22Rv1 (cell line): ENCODE data around the gene IGLL5.

Experiments used
- H3K27ac ChIP-seq: fragments of 450-650 bp; 2 replicates; pipeline ENCODE4 v1.5.1; 2017
- ZFX ChIP-seq: fragments of 450-650 bp; IDR thresholded peaks from 2 replicates; pipeline ENCODE4 v1.6.1; 2017; ENCODE audit warnings: antibody characterized with exemption, borderline replicate concordance
- TF ChIP-seq, protein P1 (sequence below): fragments of 450-650 bp; IDR thresholded peaks from 2 replicates; pipeline ENCODE4 v1.5.1; 2017; ENCODE audit warnings: mild to moderate bottlenecking

IGLL5 gene

GRCh38 chr22:22872722-22873708, 14.6 kb upstream of the IGLL5 start:
- TF ChIP-seq, protein P1, sequence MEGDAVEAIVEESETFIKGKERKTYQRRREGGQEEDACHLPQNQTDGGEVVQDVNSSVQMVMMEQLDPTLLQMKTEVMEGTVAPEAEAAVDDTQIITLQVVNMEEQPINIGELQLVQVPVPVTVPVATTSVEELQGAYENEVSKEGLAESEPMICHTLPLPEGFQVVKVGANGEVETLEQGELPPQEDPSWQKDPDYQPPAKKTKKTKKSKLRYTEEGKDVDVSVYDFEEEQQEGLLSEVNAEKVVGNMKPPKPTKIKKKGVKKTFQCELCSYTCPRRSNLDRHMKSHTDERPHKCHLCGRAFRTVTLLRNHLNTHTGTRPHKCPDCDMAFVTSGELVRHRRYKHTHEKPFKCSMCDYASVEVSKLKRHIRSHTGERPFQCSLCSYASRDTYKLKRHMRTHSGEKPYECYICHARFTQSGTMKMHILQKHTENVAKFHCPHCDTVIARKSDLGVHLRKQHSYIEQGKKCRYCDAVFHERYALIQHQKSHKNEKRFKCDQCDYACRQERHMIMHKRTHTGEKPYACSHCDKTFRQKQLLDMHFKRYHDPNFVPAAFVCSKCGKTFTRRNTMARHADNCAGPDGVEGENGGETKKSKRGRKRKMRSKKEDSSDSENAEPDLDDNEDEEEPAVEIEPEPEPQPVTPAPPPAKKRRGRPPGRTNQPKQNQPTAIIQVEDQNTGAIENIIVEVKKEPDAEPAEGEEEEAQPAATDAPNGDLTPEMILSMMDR, result no peak
- TF ChIP-seq ZFX, result no peak
- H3K27ac ChIP-seq, result no peak overlapping the region

GRCh38 chr22:22877523-22878210, 9.9 kb upstream of the IGLL5 start:
- H3K27ac ChIP-seq, result no peak overlapping the region
- TF ChIP-seq, protein P1, result peak; percentile 97
- TF ChIP-seq ZFX, result no peak

- TF ChIP-seq ZFX, result no peak
- TF ChIP-seq, protein P1, result no peak
- no peak overlapping the region for H3K27ac ChIP-seq
Measured at GRCh38 chr22:22878211-22878570, 9.4 kb upstream of the IGLL5 start.

GRCh38 chr22:22878801-22879674, 8.6 kb upstream of the IGLL5 start:
- TF ChIP-seq ZFX, result no peak
- TF ChIP-seq, protein P1, result peak; percentile 34
- H3K27ac ChIP-seq, result no peak overlapping the region

DNA sequence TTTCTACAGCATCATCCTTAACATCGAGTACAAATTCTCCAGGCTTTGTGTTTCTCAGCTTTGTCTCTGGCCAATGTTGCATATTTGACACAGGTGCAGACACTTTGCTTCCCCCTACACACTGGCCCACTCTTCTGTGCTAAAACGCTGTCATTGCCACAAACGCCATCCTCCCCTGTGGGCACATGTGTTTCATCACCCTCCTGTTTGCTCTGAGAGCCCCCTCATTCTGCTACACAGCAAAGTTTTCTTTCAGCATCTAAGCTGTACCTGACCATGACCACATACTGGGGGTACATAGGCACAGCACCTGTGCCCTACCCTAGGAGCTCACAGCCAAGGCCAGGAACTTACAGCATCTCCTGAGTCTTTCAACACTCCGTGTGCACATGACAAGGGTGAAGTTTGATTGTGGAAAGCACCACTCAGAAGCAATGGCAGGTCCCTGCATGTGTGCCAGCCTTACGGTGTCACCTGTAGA, 7.9 kb upstream of the IGLL5 start:
- TF ChIP-seq, protein P1, result no peak
- H3K27ac ChIP-seq, result no peak overlapping the region

DNA sequence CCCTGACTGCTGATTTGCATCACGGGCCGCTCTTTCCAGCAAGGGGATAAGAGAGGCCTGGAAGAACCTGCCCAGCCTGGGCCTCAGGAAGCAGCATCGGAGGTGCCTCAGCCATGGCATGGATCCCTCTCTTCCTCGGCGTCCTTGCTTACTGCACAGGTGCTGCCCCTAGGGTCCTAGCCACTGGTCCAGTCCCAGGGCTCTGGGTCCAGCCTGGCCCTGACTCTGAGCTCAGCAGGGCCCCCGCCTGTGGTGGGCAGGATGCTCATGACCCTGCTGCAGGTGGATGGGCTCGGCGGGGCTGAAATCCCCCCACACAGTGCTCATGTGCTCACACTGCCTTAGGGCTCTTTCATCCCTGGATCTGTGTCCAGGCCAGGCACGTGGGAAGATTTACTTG, 7.0 kb upstream of the IGLL5 start:
- TF ChIP-seq, protein P1, result no peak
- TF ChIP-seq ZFX, result no peak
- H3K27ac ChIP-seq, result no peak overlapping the region
